HG03039 (cell line): ENCODE data around the gene FAM174A.
"Not testable (repeated sequence)": the region's sequence is repeated elsewhere in the genome, so short reads cannot be mapped to it uniquely, and the experiment has no call there.

ENCODE experiments used
- ATAC-seq: cut with Tn5 transposase; IDR thresholded peaks from one replicate; pipeline ENCODE4 v1.9.1; 2021; ENCODE audit warnings: mild to moderate bottlenecking, moderate library complexity; ENCODE audit not compliant: unreplicated experiment

FAM174A gene

DNA sequence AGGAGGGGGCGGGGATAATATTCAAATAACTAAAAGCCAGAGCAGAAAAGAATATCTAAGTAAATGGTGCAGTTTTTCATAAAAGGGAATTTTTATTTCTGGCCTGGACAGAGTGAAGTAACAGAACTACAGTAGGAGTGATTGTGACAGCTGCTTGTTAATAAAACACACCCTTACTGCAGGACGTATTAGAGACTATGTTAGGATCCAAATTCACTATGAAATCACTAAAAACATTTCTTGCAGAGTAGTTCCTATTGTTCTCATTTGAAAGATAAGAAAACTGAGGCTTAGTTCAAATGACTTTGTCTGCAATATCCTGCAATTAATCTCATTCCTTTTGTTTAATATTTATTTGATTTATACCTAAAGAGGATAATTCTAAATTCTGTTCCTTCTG is 39.5 kb downstream of the FAM174A start:
- ATAC-seq, result no peak

DNA sequence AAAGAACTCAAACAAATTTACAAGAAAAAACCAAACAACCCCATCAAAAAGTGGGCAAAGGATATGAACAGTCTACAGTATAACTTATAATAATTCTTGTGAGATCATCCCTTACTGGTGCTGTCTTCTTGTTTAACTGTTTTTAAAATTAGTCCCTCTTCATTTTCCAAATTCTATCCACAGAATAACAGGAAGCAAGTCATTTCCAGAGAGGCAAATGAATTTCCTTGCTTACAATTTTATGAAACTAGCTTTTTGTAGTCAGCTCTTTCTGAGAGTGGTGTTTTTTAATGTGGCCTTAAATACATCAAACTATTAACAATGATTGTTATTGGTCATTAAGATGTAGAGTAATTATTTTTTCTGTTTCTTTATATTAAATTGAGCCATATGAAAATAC is 40.6 kb downstream of the FAM174A start:
- ATAC-seq, result no peak

DNA sequence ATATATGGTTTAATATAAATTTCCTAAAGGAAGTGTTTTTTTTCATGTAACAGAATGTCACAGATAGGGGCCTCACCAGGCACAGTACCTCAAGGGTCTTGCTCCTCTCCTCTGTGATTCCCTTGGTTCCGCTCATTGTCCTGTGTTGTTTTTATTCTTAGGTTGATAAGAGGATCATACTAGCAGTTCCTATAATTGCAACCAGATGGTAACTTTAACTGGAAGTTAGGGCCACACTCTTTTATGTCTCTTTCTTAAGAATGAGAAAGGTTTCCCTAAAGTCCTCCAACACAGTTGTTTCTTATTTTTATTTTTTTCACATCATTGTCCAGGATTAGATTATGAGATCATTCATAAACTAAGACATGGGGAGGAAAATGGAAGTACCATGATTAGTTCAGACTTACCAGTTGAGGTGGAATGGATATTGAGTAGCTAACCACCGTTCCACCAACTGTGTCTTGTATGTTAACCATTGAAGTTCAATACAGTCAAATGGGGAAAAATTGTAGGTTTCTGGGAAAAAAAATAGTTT is 41.1 kb downstream of the FAM174A start:
- ATAC-seq, result no peak

DNA sequence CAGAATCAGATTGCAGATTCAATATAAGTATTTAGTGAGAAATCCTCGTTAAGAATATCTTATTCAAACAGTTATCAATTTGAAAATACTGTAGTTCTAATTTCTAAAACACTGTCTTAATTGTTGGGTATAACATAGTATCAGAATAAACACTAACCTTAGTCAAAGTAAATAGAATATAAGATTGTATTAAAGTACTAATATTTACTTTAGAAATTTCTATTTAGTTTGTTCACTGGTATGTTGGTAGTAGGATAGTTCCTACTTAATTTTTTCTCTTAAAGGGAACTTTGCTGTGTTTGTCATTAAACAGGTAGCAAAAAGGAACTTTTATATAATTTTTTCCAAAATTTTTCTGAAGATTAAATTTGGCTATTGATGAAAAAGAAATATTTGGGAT is 42.3 kb downstream of the FAM174A start:
- no peak for ATAC-seq

DNA sequence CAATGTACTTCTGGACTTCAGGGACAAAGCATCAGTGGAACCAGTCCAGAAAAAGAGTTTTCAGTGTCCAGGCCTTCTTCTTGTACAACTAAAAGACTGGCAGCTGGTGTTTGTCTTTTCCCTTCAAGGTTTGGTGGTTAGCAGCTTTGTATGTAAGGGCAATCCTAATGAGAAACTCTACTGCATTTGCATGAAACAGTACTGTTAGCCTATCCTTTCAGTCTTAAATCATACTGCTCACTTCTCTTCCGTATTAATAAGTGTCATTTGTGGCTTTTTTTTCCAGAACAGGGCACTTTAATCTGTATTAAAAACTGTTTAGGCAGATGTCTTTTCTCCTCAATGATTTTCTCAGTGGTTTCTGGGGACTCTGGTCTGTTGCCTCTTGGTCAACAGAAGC is 48.9 kb downstream of the FAM174A start:
- ATAC-seq, result peak; percentile 95

DNA sequence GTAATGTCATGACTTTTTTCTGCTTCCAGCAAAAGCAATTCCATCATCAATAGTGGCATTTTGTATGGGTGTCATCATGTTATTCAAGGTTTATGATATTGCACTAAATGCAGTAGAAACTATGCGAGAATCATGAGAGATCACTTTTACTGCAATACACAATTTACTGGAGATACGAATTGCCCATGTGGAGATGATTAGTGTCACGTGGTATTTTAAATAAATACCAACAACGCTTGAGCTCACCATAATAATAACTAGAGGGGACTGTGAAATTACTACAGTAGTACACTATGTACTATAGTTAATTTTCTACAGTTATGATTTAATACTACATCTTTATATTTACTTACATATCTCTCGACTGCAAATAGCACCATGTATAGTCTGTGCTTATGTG is 49.7 kb downstream of the FAM174A start:
- no peak for ATAC-seq

DNA sequence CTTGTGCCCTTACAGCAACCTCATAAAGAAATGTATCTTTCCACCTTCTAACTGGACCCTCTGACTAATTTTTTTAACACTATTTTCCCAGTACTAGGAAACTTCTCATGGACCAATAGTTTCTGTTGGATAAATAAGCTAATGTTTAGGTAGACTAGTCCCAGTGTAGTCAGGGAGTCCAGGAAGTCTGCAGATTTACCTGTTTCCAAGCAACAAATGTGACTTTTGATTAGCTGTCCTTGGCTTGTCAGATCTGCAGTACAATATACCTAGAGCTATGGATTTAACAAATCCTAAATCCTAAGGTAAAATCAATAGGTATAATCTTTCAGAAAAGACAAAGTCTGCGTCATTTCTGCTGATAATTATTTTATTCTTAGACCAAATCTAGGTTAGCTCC is 55.7 kb downstream of the FAM174A start:
- ATAC-seq, result no peak

DNA sequence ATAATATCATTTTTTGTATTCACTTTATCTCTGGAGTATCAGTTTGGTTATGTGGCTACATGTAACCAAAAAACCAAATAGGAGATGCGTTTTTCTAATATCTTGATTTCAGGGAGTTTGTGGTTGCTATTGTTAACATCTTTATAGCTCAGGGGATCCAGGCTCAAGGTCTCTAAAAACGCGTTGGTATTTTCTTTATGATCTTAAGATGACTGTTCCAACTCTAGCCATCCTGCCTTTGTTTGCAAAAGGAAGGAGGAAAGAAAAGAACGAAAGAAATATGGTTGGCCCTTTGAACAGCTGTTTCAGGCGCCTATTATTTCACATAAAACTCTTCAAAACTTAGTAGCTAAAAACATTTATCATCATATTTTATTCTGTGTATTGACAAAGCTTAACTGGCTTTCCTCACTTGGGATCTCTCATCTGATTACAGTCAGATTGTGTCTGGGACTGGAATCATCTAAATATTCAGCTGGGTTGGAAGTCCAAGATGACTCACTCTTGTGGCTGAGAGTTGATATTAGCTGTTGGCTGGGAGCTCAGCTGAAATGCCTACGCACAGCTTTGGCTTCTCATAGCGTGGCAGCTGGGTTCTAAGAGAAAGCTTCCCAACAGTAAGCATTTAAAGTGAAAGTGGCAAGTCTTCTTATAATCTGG is 60.1 kb downstream of the FAM174A start:
- ATAC-seq, result no peak

DNA sequence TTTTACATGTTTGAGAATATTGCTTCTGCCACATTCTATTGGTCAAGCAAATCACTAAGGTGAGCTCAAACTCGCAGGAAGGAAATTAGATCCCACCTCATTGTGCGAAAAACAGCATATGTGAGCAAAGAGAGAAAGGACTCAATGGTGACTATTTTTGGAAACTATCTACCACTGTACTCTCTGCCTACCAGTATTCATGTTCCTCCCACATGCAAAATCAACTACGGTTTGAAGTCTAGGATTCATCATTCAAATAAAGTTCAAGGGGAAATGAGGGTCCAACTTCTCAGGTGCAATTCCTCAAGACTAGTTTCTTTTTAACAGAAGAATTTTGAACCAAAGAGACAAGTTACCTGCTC is 60.6 kb downstream of the FAM174A start:
- no peak for ATAC-seq

DNA sequence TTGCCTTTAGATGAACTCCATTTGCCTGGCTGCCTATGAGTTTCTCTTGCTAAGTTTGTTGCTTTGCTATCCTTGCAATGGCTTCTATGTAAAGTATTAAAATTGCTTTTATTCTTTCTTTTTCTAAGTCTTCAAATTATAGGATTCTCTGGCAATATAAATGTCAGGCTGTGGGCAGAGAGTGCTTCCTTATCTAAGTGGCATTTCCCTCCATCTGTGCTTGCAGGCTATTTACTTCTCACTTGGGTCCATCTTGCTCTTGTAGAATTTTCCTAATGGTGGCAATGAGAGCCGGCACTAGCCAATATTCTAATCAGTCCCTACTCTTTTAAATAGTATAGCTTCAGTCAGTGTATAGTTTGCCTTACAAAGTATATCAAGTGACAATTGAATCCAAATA is 63.3 kb downstream of the FAM174A start:
- ATAC-seq, result no peak

DNA sequence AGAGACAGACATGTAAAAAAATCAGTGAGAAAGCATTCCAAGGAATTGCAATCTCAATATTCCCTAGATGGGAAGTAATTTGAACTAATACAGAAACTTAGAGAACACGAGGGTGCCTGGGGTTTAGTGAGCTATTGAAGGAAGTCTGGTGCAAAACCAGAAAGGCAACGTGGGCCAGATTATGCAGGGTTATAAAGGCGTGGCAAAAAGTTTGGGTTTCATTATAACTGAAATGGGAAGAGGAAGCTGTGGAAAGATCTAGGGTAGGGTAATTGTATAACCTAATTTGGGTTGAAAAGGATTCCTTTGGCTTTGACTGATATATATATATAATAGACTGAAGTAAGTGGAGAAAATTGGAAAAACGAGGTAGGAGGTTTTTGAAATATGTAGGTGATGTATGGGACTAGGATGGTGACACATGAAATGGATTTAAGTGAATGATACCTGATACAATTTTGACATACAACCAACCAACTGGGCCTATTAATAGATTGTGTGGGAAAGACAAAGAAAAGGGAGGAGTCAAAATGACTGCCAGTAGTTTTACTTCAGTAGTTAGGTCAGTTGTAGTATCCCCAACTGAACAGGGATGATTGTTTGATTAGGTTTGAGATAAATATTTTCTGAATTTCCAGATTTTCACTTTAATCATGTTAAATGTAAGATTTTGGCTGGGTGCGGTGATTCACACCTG is 65.3 kb downstream of the FAM174A start:
- no peak for ATAC-seq

DNA sequence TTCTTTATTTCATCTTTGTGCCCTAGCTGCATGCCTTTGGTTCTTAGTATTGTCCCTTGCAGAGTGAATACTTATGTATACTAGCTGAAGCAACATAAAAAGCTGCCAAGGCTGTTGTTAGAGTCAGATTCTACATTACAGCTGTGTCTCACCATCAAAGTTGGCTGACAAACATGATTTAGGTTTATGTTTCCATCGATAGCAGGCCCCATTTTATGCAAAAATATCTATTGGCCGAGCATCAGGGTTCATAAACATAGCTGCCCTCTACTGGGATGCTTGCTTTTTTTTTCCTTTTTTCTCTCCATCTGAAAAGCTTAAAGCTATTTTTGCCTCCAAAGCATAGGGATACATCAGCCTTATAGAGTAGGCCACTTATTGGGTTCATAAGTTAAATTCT is 68.0 kb downstream of the FAM174A start:
- ATAC-seq, result no peak

DNA sequence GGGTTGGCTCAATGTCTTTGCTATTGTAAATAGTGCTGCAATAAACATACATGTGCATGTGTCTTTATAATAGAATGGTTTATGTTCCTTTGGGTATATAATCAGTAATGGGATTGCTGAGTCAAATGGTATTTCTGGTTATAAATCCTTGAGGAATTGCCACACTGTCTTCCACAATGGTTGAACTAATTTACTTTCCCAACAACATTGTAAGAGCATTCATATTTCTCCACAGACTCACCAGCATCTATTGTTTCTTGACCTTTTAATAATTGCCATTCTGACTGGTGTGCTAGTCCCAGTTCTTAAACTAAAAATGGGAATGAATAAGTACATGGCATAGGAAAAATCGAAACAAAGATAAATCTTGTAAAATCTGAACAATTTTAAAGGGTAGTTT is 68.8 kb downstream of the FAM174A start:
- ATAC-seq, result not testable (repeated sequence)

DNA sequence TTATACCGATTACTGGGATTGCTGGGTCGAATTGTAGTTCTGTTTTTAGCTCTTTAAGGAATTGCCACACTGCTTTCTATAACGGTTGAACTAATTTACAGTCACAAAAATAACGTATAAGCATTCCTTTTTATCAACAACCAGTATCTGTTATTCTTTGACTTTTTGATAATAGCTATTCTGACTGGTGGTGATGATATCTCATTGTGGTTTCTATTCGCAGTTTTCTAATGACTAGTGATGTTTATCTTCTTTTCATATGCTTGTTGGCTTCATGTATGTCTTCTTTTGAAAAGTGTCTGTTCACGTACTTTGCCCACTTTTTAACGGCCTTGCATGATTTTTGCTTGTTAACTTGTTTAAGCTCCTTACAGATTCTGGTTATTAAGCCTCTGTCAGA is 74.4 kb downstream of the FAM174A start:
- ATAC-seq, result no peak

DNA sequence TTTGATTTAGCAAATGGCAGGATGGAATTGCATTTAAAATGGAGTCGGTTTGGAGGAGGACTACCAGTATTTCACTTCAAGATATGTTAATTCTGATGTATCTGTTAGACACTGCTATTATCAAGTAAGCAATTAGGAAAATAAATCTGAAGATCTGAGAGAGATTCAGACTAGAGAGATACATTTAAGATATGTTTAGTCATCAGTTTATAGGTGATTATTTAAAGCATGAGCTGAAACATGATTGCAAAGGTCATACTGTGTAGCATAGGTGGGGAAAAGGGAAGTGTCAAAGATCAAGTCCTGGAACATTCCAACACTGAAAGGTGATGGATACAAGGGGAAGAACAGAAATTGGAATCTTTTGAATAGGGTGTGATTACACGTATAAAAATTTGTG is 79.1 kb downstream of the FAM174A start:
- ATAC-seq, result no peak

DNA sequence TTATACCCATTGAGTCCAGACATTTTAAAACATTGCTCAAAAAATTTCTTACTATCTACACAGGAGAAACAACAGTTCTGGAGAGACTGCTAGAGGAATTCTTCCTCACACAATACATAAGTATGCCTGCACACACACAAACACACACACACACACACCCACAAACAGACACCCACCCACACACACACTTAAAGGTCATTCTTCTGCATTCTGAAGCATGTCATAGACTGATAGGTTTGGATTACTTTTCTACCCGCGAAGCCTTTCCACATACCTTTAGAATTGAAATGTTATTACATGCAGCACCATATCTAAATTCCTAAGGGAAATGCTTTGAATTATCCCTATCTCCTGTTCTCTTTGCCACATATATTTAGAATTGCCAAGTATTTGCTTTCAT is 80.2 kb downstream of the FAM174A start:
- no peak for ATAC-seq

DNA sequence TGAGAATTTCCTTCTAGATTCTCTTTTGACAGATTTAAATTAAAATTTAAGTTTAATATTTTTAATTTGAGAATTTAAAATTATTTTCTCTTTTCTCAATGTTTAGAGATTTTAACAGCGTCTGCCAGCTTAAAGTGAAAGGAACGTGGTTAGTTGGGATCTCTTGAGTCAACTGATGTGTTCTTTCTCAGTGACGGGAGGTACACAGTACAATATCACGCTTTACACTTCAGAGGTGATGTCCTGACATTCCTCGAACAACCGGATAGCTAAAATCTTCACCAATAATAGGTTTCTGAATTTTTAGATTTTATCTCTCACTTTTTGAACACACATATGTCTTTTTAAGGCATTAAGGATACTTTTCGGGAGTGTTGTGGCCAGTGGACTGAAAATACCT is 81.1 kb downstream of the FAM174A start:
- ATAC-seq, result no peak

DNA sequence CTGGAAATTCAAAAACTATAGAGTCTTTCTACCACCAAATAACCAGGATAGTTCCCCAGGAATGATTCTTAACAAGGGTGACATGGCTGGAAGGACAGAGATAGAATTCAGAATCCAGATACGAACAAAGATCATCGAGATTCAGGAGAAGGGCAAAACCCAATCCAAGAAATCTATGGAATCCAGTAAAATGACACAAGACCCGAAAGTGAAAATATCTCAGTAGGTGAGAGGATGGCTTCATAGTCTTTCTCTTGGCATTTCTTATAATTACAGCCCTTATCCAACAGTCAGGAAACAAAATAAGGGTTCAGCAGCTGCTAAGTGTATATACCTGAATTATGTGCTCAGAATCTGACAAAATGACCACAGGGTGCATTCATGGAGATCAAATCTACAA is 81.8 kb downstream of the FAM174A start:
- ATAC-seq, result no peak

DNA sequence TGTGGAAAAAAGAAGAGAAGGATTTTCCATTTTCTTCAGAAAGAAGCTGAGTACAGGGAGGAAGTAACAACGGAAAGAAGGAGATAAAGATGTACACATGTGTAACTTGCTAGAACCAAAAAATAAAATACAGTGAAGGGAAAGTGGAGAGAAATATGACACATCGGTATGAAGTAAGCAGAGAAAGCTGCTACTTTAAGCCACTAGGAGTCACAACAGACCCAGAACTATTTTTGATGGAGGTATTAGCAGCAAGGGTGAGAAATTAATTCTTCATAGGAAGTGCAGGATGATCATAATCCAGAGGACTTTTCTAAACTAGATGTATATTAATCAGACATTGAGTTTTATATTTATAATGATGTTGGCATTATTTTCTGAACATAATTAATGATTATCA is 88.5 kb downstream of the FAM174A start:
- ATAC-seq, result no peak

DNA sequence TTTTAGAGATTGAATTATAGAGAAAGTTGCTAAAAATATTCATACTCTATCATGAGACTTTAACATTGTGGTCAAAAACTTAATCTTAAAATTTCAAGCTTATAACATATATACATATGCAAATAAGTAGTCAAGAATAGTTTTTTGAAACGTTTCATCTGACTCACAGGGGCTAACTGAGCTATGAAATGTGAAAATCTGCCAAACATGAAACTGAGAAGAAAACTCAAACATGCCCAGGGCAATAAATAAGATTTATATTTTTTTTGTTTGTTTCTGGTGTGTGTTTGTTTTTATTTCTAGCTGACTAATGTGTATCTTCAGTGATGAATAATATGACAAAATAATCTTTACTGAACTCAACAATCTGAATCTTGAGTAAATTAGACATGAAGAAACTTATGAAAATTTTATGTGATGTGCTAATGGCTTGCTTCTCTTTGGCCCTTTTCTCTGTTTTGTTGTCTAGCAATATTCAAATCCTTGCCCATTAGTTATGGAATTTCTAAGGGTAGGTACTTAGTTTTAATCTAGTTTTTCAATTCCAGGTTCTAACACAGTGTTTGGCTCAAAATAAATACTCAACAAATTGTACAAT is 99.9 kb downstream of the FAM174A start:
- ATAC-seq, result peak; percentile 78
